MCF 10A (cell line): Measurements from ENCODE around the gene CA11. TPM values are rescaled to one million over a fixed set of nuclear protein-coding genes. Genes with fewer than 3 reads are reported as not detected.
A peak's percentile ranks its signal among the peaks of the same experiment; 100 is the strongest.

Source experiments
- BruUV-seq: library from RNA; stranded (reverse); fragments of 400-500 nt; replicated peaks from 2 replicates; lab custom pipeline; 2021; lab: Mats Ljungman, UMichigan
- CTCF ChIA-PET: fragments of 300-600 bp; sonication (Branson Sonifier 250); formaldehyde crosslinking; extraction: SDS; loops from one replicate; lab custom pipeline; 2021; ENCODE audit warnings: antibody characterized with exemption, inconsistent platforms; lab: Yijun Ruan, JAX
- POLR2A ChIA-PET: fragments of 300-600, 350-650 bp; sonication (Branson Sonifier 250); formaldehyde crosslinking; extraction: SDS; loops from one replicate; lab custom pipeline; 2020; ENCODE audit warnings: antibody characterized with exemption, inconsistent platforms; lab: Yijun Ruan, JAX
- DNase-seq: peaks from one replicate; pipeline ENCODE4 v3.0.0-alpha.2; 2018; ENCODE audit not compliant: unreplicated experiment
- H3K27ac Mint-ChIP-seq: one replicate; pipeline ENCODE4 v1.8.0; 2022; ENCODE audit warnings: mild to moderate bottlenecking, low read depth, mixed read lengths; ENCODE audit not compliant: unreplicated experiment
- H3K27me3 Mint-ChIP-seq: one replicate; pipeline ENCODE4 v1.8.0; 2022; ENCODE audit warnings: mixed read lengths; ENCODE audit not compliant: insufficient read depth, unreplicated experiment
- H3K36me3 Mint-ChIP-seq: one replicate; pipeline ENCODE4 v1.8.0; 2022; ENCODE audit warnings: mild to moderate bottlenecking, moderate library complexity, mixed read lengths; ENCODE audit not compliant: insufficient read depth, unreplicated experiment
- H3K4me1 Mint-ChIP-seq: one replicate; pipeline ENCODE4 v1.8.0; 2022; ENCODE audit warnings: mixed read lengths; ENCODE audit not compliant: insufficient read depth, unreplicated experiment
- H3K4me3 Mint-ChIP-seq: one replicate; pipeline ENCODE4 v1.8.0; 2022; ENCODE audit warnings: mild to moderate bottlenecking, moderate library complexity, mixed read lengths; ENCODE audit not compliant: unreplicated experiment
- H3K9me3 Mint-ChIP-seq: one replicate; pipeline ENCODE4 v1.8.0; 2022; ENCODE audit warnings: mixed read lengths; ENCODE audit not compliant: unreplicated experiment
- CTCF ChIP-seq: fragments of 200-600 bp; IDR thresholded peaks from one replicate; pipeline ENCODE4 v1.8.0; 2022; ENCODE audit warnings: antibody characterized with exemption, mild to moderate bottlenecking; ENCODE audit not compliant: unreplicated experiment
- intact Hi-C: fragments of 100-400 bp; cut with micrococcal nuclease; formaldehyde crosslinking; loops from 2 replicates; pipeline ENCODE4 v1.14.1; 2022
- total RNA-seq: library from RNA; stranded (reverse); gene quantifications from 2 replicates; pipeline ENCODE4 v1.2.3, GENCODE V29; 2022

Gene CA11
- total RNA-seq, 1 experiment from 2014 or later: 2.9 TPM

GRCh38 chr19:48588670-48589401, 57.2 kb downstream of the CA11 start:
- peak overlapping the region; percentile 59 for H3K4me3 Mint-ChIP-seq
- intact Hi-C loops: loop anchor here (10.0 kb wide), 1 partner anchor 324 kb away; no protein-coding TSS in a partner anchor
- peak; percentile 94 for TF ChIP-seq CTCF
- peak; percentile 96 for DNase-seq
- BruUV-seq: no TSS peak
- peaks cover 13% of the 10 kb centered on the region for H3K4me1 Mint-ChIP-seq
- H3K27me3 Mint-ChIP-seq: no peaks in the 10 kb centered on the region
- peak overlapping the region; percentile 83 for H3K27ac Mint-ChIP-seq
- H3K9me3 Mint-ChIP-seq: no peaks in the 10 kb centered on the region
- H3K36me3 Mint-ChIP-seq: no peaks in the 10 kb centered on the region
- POLR2A ChIA-PET: interaction anchor here (0.7 to 1.6 kb wide), 7 partner anchors 16 to 256 kb away, joined by 3 to 6 read pairs (median 3); partner anchors contain the start of genes BCAT2, RPL18 and SPHK2
- CTCF ChIA-PET: interaction anchor here (0.6 to 5.1 kb wide), 18 partner anchors 8 to 226 kb away, joined by 3 to 24 read pairs (median 4); partner anchors contain the start of genes KDELR1 and SPHK2

Other genes starting within 250 kb of the CA11 start
- 45.1 and 55.8 TPM in 2 replicates for gene GRWD1, start 200.2 kb downstream of the CA11 start, total RNA-seq
- 1.6 and 2.7 TPM in 2 replicates for gene KCNJ14, start 190.6 kb downstream of the CA11 start, total RNA-seq
- gene CYTH2, start 176.8 kb downstream of the CA11 start, total RNA-seq: 70.3 and 72.2 TPM in 2 replicates
- 0.37 and 0.47 TPM in 2 replicates for gene LMTK3, start 134.4 kb downstream of the CA11 start, total RNA-seq
- gene SULT2B1, start 94.0 kb downstream of the CA11 start, total RNA-seq: not detected in 2 replicates
- not detected in 2 replicates for gene SPACA4, start 39.4 kb downstream of the CA11 start, total RNA-seq
- gene FAM83E, start 31.1 kb downstream of the CA11 start, total RNA-seq: 0.89 and 2.8 TPM in 2 replicates
- 1,536 and 1,736 TPM in 2 replicates for gene RPL18, start 27.0 kb downstream of the CA11 start, total RNA-seq
- gene SPHK2, start 26.7 kb downstream of the CA11 start, total RNA-seq: 16.3 and 18.2 TPM in 2 replicates
- gene DBP, start 8.8 kb downstream of the CA11 start, total RNA-seq: 0.25 and 0.56 TPM in 2 replicates
- 0.17 TPM in 1 of 2 replicates, not detected in the other for gene NTN5, start 26.8 kb upstream of the CA11 start, total RNA-seq
- gene FUT2, start 49.8 kb upstream of the CA11 start, total RNA-seq: not detected in 2 replicates
- gene MAMSTR, start 73.5 kb upstream of the CA11 start, total RNA-seq: 0.22 and 0.65 TPM in 2 replicates
- 1.9 and 3.0 TPM in 2 replicates for gene RASIP1, start 94.4 kb upstream of the CA11 start, total RNA-seq
- gene IZUMO1, start 100.7 kb upstream of the CA11 start, total RNA-seq: 3.5 and 4.2 TPM in 2 replicates
- 10.5 and 14.7 TPM in 2 replicates for gene FUT1, start 106.5 kb upstream of the CA11 start, total RNA-seq
- 0.49 and 0.93 TPM in 2 replicates for gene FGF21, start 109.3 kb upstream of the CA11 start, total RNA-seq
- 40.7 and 48.2 TPM in 2 replicates for gene BCAT2, start 164.8 kb upstream of the CA11 start, total RNA-seq
- gene HSD17B14, start 190.3 kb upstream of the CA11 start, total RNA-seq: 0.26 and 0.32 TPM in 2 replicates
- 10.1 and 11.9 TPM in 2 replicates for gene PLEKHA4, start 222.4 kb upstream of the CA11 start, total RNA-seq
- gene PPP1R15A, start 226.2 kb upstream of the CA11 start, total RNA-seq: 207 and 248 TPM in 2 replicates